NCI-H510A treated with DMSO at 0.1 percent for 48 hours (cell line): ENCODE measurements around the gene STRAP.
"Not testable (repeated sequence)": the region's sequence is repeated elsewhere in the genome, so short reads cannot be mapped to it uniquely, and the experiment has no call there.

ENCODE experiments used
- DNase-seq: peaks from one replicate; lab custom pipeline; 2025; lab: John Stamatoyannopoulos, UW

Gene STRAP

DNA sequence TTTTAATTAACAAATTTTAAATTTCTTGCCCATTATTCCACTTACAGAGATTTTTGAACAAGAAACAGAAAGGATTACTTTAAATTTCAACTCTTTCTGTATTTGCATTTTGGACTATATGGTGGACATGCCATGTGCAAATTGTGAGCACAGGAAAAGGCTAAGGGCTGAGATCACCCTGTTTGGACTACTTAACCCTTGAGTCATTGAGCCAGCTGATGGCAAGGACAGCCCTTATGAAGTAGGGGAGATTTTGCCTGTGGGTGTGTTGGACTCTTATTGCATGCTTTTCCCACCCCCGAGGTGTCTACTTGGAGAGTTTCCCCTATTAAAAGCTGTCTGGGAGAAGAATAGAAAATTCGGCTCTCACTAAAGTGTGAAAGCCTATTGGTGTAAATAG is 46.2 kb downstream of the STRAP start:
- no peak for DNase-seq

- no peak for DNase-seq
These were observed 46.8 kb downstream of the STRAP start for GRCh38 chr12:15928870-15929571.

GRCh38 chr12:15931590-15932053 is 49.4 kb downstream of the STRAP start:
- no peak for DNase-seq

- DNase-seq: no peak
These were observed 50.1 kb downstream of the STRAP start for GRCh38 chr12:15932327-15932726.

GRCh38 chr12:15932971-15933370 is 50.8 kb downstream of the STRAP start:
- no peak for DNase-seq

GRCh38 chr12:15933751-15934150 is 51.6 kb downstream of the STRAP start:
- no peak for DNase-seq

DNA sequence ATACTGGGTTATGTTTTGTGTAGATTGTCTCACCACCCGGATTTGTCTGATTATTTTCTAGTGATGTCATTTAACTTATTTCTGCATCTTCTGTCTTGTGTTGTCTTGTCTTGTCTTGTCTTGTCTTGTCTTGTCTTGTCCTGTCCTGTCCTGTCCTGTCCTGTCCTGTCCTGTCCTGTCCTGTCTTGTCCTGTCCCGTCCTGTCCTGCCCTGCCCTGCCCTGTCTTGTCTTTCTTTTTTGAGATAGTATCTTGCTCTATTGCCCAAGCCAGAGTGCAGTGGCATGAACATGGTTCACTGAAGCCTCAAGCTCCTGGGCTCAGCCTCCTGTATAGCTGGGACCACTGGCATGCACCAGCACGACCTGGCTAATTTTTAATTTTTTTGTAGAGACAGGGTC is 54.6 kb downstream of the STRAP start:
- no peak for DNase-seq

DNA sequence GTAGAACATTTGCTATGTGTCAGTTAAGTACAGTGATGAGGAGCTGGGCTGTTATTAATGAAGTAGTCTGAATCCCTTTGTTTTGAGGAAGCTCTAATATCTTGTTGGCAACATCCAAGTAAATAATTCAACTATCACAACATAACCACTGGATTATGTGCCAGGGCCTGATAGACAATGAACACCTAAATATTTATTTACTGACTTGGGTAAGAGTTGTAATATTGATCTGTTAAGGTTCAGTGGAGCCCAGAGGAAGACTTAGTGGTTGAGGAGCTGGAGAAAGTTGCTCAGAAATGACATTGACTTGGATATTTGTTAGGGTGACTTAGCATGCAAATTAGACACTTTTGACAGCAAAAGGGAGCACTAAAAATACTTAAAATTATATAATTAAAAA is 55.7 kb downstream of the STRAP start:
- no peak for DNase-seq

DNA sequence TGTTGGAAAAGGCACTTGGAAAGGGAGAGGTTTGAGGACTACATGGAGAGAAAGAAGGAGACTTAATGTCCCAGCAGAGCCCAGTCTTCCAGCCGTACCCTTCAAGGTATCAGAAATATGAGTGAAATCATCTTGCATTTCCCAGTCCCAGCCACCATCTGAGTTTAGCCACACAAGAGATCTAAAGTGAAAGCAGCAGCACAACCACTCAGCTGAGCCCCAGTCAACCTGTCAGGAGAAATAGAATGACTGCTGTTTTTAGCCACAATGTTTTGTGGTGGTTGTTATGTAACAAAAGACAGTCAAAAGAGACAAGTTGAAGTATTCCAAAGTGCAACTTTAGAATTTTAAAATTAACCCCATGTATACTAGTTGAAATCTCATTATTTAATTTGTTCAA is 56.9 kb downstream of the STRAP start:
- DNase-seq: no peak

- no peak for DNase-seq
These were observed 60.3 kb downstream of the STRAP start for GRCh38 chr12:15942475-15942874.

DNA sequence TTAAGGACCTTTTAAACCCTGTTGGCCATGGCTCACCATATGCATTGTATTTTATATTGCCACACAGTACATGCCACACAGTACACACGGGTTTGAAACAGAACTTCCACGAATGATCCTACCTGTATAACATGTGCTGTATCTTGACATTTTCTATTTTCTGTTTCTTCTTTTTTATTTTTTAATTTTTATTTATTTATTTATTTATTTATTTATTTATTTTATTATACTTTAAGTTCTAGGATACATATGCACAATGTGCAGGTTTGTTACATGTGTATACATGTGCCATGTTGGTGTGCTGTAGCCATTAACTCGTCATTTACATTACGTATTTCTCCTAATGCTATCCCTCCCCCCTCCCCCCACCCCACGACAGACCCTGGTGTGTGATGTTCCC is 61.3 kb downstream of the STRAP start:
- DNase-seq: not testable (repeated sequence)

GRCh38 chr12:15948461-15948860 is 66.3 kb downstream of the STRAP start:
- not testable (repeated sequence) for DNase-seq
